Measurements from ENCODE around the gene CEMIP.

CEMIP gene

DNA sequence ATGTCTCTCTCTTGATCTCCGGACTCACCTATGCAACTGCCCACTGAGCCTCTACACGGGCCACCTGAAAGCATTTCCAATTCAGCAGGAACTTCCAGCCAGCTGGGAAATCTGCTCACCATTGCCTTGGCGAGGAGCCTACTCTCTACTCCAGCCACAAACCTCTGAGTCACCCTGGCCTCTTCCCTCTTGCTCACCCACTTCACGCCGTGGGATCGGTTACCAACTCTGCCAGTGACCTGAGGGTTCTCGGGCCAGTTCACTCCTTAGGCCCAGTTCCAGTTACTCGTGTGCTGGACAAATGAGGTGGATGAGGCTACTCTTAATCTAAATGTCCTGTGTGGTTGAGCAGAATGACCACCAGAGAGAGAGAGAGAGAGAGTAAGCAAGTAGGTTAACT is 70.1 kb downstream of the CEMIP start:
- no peak for DNase-seq (ENCODE audit: low read depth)

DNA sequence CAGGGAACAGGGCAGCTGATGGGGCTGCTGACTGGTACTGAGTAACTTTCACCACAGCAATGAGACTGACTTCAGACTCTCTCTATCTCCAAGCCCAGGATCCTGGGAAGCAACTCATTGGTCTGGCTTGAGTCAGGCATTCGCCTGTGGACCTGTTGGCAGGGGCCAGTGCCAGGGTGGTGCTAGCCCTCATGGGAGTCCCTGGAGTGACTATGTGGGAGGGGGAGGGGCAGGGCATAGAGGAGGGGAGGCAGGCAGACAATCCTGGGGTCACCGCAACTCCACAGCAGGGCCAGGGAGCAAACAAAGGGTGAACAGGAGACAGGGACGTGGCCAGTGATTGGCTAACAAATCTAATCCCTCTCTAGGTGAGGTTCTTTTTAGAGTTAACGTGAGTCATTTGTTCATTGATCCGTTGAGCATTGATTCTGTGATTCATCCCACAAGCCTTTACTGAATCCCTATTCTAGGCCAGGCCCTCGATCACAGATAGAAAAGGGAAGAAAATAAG is 71.8 kb downstream of the CEMIP start:
- no peak for DNase-seq (ENCODE audit: low read depth)

DNA sequence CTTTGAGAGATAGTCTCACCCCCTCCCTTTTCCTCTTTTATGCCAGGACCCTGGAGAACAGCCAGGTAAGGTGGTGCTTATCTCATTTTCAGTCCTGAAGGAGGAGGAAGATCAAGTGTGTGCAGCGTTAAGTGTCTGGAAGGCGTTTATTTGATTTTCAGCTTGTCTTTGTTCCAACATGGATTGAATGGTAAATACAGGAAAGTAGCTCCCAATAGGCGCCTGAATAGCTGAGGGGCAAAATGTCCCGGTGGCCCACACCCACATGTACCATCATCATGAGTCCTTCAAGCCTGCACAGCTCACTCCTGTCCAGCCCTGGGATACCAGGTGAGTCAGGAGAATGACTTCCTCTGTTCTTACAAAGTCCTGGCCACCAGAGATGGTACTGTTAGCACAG is 73.5 kb downstream of the CEMIP start:
- DNase-seq (ENCODE audit: low read depth), result no peak

DNA sequence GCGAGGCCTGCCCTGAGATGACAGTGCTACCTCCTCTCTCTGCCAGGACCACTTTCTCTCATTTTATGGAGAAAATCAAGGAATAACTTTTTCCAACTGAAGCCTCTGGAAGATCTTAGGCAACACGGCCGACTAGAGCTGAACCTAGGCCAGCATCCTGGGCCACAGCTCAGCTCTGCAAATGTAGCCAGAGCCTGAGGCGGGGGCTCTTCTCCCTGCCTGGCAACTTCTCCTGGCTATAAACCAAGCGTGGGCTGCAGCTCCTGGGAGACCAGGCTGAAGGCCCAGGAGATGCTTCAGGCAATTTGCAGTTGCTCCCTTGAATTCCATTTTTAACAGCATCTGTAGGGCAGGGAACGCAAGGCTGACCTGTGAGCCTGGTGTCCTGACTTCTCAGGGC is 74.9 kb downstream of the CEMIP start:
- no peak for DNase-seq (ENCODE audit: low read depth)

DNA sequence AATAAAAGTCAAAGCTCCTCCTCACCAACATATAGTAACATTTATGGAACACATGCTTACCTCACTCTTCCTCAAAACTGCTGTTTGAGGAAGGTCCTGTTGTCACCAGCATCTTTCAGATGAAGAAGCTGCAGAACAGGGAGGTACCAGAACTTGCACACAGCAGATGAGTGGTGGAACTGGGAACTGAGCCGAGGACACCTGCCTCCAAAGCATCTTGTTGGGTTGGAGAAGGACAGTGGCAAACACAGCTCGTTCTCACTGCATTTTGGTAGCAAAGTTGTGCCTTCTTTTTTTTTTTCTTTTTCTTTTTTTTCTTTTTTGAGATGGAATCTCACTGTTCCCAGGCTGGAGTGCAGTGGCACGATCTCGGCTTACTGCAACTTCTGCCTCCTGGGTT is 76.0 kb downstream of the CEMIP start:
- no peak for DNase-seq (ENCODE audit: low read depth)

DNA sequence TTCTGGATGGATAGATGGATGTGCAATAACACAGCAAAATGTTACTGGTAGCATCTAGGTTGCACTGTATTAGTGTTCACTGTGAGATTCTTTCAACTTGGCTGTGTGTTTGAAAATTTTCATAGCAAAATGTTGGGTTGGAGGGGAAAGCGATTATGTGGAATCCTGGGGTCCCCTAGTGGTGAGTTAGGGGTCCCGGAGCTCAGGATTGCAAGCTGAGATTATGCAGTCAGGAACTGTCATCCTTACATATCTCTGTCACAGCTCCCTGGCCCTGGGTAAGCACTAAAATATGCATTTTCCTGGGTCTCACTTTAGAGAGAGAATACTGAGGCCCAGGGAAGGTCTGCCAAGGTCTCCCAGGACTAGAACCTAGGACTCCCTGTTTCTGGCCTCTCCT is 77.2 kb downstream of the CEMIP start:
- no peak for DNase-seq (ENCODE audit: low read depth)

DNA sequence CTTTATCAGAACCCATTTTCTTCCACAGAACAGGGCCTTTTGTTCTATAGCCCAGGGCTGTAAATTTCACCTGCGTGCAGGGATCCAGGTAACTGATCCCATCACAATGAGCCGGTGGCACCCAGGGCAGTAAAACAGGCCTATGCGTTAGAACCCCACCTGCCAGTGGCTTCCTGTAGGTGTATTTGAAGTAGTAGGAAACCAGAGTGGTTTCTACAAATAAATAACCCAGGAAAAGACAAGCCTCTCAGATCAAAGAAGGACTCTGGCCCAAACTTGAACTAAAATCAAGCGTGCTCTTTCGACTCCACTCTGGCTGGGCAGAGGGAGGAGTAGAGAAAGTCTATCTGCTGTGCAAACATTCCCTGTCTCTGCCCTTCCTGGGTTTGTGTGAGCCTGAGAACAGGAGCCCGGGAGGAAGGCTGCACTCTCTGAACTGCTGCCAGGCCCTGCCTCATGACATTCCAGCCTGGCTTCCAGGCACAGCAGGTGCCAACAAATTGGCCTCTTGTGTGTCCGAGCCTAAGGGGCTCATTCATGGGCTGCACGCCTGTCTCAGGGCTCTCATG is 77.7 kb downstream of the CEMIP start:
- no peak for DNase-seq (ENCODE audit: low read depth)

DNA sequence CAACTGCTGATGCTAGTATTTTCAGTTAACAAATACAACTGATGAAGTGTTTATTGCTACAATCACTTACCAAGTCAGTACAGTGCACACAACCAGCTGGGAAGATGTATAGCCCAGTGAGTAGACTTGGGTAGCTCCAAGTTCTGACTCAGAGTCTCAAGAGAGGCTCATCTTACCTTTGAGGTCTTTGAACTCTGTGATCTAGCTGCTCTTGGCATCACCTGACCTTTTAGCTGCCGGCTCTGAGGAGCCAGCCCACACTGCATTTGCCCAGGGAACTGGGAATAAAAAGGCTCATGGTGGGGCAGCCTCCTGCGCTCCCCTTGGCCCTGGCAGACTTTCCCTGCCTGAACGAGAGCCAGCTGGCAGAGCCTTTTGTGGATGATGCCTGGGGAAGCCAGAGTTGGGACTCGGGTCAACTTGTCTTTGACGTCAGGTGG is 82.6 kb downstream of the CEMIP start:
- DNase-seq (ENCODE audit: low read depth), result no peak

DNA sequence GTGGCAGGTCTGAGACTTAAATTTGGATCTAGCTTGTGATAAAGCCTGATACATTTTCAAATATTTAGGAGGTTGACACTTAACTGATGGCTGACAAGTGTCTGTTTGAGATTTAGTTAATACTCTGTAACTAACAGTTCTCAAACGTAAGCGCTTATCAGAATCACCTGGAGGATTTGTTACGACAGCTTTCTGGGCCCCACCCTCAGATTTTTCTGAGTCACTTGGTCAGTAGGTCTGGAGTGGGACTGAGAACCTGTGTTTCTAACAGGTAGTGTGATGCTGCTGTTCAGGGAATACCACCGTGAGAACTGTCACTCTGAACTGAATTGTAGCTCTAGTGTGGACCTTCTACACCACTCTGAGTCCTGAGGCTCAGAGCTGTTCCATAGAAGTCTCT is 85.5 kb downstream of the CEMIP start:
- no peak for DNase-seq (ENCODE audit: low read depth)

DNA sequence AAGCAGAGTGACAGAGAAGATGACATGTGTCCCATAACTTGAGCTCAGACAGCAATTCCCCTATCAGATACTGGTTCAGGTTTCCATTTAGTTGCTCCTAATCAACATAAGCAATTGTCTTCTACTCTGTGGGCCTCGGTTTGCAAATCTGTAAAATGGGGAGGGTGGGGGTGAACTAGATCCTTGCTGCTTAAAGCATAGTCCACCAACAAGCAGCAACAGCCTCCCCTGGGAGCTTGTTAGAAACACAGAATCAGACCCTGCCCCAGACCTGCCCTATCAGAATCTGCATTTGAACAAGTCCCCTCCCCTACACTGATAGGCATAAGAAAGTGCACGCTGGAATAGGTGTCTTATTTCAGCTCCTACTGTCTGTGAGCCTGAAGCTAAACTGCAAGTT is 87.8 kb downstream of the CEMIP start:
- DNase-seq (ENCODE audit: low read depth), result no peak

DNA sequence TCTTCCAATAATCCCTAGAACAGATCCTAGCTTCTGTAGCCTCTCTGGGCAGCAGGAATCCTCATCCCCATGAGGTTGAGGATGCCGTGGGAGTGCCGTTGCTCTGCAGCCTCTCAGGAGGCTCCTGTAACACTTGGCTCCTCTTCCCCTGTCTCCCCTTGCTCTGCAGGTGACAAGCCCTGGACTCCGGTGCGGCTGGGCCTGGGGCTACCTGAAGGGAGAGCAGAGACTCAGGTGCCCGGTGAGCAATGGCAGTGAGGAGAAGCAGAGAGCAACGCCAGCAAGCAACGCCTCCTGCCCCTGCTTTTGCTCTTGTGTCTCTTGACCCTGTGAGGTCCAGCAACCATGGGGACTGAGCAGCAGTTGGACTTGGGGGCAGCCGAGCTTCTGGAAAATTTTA is 91.2 kb downstream of the CEMIP start:
- DNase-seq (ENCODE audit: low read depth), result no peak

DNA sequence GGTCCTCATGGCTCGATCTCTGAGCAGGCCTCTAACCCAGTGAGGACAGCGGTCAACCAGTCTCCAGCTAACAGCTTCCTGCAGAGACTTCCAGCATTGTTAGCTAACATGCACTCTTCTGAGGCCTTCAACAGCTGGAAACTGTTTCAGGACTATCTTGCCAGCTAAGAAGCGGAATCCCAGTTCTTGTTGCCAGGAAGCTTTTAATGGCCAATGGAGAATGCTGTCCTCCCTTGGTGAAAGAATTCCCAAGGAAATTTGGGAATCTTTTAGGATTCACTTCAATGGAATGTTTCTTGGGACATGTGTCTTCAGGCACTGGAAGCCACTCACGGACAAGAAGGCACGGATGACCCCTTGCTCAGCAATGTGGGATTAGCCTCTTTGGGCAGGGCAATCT is 91.7 kb downstream of the CEMIP start:
- no peak for DNase-seq (ENCODE audit: low read depth)

DNA sequence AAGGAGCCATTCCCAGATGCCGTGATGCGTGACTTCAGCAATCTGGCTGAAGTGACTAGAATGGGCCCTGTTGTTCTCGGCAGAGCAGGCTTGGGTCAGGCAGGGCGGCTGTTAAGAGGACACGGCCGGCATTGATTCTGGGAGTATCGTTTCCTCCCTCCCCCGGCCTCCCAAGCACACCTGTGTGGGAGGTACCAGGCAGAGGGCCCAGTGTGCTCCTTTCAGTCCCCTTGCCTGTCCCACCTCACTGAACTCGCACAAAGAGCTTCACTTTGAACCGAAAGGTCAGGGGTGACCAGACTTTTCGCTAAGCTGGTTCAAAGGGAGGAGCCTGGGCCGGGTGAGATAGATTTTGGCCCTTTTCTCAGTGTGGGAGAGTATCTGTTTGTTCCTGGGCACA is 92.7 kb downstream of the CEMIP start:
- DNase-seq (ENCODE audit: low read depth), result no peak

DNA sequence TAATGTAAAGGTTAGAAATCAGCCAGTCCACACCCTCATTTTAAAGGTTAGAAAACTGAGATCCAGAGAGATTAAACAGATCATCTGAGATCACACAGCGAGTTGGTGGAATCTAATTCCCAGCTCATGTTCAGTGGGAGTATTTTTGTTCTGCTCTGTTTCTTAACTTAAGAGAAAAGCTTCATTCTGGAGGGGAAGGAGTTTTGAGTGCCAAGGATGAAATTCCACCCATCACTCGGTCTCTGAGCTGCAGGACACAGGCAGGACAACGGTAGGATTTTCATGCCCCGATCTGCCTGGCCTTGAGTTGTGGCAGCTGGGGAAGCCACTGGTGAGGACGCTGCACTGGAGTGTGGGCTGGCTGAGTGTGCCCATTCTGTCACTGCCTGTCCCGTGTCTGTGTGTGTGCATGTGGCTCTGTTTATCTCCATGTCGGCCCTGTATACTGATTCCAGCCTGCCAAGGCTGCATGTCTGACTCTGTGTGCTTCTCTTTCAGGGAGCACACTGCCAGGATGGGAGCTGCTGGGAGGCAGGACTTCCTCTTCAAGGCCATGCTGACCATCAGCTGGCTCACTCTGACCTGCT is 94.3 kb downstream of the CEMIP start:
- no peak for DNase-seq (ENCODE audit: low read depth)

DNA sequence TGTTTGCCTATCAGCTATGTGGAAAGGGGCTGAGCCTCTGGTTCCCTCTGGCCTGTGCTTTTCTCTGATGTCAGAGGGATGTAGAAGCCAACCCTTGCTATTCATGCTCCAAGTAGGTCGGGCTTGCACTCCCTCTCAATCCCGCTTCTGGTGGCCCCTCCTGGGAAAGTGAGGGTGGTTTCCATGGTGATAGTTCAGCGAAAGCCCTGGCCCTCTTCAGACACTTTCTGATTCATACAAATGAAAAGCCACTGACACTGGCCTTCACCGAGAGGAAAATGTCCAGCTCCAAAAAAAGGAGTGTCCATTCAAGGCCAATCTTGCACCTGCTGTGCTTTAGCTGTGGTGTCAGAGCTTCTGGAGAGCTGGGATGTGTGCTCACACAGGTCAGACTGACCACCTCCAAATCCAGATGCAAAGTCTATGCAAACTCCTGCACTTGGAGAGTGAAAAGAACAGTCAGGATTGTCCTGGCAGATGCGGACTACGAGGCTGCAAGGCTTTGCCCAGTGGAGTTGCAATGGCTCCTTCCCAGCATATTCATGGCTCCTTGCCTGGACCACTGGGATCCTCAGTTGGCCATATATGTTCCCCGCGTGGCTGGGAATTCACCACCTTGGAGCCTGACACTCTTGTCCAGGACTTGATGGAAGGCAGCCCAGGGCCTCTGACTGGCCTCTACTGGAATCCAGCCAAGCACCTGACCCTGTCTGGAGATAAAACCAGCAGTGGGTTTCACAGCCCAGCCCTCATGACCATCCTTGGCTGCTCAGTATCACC is 96.6 kb downstream of the CEMIP start:
- DNase-seq (ENCODE audit: low read depth), result no peak

DNA sequence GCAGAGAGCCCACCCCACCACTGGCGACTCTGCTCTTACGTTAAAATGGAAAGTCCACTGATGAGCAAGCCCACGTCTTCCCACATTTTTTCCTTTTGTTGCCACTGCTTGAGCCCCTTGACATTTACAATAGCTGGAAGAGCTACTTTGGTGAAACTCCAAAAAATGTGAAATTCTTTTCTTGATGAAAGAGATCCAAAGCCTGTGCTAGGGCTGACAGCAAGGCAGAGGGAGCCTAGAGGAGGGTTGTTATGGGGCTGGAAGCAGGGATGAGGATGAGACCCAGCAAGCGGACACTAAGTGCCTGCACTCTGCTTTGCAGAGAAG is 97.1 kb downstream of the CEMIP start:
- DNase-seq (ENCODE audit: low read depth), result no peak

DNA sequence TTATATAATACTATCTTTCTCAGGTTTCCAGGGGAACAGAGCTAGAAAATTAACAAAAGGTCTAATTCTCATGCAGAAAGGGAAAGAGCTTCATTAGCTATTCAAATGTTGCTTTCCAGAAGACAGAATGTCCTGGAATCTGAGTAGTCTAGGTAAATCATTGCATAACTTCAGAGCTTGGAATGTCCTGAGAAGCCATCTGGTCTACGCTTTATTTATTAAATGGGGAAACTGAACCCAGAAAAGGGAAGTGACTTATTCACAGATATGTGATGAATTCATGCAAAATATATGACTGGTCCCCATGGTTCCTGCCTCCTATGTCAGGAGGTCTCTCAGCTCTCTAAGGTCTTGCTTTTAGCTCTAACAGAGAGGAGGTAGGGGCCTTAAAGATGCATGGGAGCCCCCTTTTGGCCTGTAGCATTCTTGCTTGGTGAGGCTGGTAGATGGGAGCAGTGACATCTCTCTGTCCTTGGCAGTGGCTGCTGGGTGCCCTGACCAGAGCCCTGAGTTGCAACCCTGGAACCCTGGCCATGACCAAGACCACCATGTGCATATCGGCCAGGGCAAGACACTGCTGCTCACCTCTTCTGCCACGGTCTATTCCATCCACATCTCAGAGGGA is 99.2 kb downstream of the CEMIP start:
- DNase-seq (ENCODE audit: low read depth), result no peak

DNA sequence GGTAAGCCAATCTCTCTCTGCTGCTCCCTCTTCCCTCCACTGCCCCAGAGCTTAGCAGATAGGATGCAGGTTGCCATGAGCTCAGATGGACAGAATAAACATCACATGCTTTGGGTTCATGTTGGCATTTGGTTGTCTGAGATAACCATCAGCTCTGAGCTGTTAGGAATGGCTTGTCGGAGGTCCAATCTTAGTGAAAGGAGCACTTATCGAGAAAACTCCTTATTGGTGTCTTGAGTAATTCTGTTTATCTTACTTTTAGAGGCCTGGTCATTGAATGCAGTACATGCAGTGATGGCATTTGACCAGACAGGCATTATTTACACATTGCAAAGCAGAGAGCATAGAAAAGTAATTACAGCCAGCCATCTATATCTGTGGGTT is 99.7 kb downstream of the CEMIP start:
- DNase-seq (ENCODE audit: low read depth), result no peak

DNA sequence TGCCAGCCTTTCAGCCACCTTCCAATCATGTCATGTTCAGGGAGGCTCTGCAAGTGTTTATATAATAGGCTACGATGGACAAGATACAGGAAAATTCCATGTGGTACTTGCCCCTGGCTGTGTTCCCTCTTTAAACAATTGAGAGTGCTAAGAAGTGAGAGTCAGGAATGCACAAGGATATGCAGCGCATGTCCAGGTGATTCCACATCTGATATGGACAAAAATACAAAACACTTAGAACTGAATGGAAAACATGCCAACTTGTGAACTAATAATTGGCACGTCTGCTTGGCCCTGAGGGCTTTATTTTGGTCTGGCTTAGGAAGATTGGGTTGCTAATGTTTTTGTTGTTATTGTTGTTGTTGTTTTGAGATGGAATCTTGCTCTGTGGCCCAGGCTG is 100.9 kb downstream of the CEMIP start:
- DNase-seq (ENCODE audit: low read depth), result no peak

DNA sequence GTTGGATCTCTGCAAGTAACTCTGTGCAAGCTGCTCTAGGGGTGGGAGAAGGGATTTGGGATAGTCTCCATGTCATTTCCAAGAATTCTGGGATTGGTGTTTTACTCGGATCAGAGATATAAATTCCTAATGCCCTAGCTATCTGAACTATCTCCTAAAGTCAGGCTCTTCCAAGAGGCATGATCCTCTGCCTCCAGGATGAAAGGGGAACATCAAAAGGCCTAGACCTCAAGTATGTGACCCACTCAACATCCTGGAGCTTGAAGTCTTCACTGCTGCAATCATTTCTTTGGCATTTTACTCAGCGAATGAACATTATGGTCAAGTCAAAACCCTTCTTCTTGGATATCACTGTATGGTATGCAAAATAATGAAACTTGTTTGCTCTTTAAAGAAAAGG is 104.5 kb downstream of the CEMIP start:
- no peak for DNase-seq (ENCODE audit: low read depth)

DNA sequence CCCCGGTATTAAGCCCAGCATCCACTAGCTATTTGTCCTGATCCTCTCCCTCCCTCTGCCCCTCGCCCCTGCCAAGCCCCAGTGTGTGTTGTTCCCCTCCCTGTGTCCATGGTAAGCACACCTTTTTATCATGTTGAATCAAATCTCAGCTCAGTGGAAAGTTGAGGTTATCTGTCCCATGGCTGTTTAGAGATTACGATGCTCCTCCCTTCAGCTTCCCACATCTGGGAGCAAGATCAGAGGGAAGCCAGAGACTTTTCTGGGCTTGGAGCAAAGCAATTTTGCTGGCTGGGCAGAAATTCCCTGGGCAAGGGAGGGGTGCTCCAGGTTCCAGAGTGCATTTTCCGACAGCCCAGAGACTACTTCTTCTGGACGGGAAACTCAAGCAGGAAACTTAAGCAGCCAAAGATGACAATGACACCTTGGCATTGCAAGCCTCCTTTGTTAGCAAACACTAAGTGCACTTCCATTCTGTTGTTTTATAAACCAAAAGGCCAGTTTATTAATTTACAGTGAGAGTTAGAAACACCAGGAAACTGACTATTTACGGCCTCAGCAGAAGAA is 105.9 kb downstream of the CEMIP start:
- DNase-seq (ENCODE audit: low read depth), result no peak

DNA sequence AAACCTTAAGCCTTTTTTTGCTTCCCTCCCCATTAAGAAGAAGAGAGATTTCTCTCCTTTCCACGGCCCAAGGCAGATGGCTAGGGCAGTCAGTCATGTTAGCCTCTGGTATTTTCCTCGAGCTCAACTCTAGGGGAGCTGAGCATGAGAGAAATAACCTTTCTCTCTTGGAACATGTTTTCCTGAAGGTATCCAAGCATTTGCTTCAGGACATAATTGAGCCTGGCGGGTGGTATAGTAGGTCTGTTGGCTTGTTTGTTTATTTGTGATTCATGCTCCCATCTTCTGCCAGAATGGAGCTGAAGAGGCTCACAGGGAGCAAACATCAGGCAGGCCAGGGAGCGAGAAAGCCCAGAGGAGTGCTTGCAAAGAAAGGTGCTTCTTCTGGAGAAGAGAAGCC is 108.0 kb downstream of the CEMIP start:
- no peak for DNase-seq (ENCODE audit: low read depth)

DNA sequence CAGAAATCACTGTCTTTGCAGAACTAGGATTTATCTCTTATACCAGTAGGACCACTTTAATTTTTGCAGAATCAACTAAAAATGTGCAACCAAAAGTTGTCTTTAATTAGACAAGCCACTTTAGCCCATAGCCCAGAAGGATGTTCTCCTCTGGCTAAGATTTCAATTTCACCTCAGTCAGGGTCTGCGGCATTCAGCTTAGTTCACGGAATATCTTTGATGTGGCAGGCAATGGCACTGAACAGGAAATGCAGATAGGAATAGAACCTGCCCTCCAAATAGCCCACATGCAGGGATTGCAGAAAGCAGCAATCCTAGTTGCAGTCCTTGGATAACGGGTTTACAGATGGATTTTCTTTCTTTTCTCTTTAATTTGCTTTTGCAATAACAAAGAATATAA is 109.7 kb downstream of the CEMIP start:
- DNase-seq (ENCODE audit: low read depth), result no peak
